Tibial nerve (tissue), 4 donors: Measurements from ENCODE around the gene ACY1.

ENCODE experiments used
- CTCF ChIP-seq, 5 experiments: fragments of 200-600 bp in 3 of 5; fragments of 450-650 bp in 2 of 5; sonication (generic) in 3 of 5; IDR thresholded peaks; one replicate each; pipeline ENCODE4 v1.5.1; 2016 to 2019; ENCODE audit warnings: antibody characterized with exemption in 5 of 5, mild to moderate bottlenecking in 3 of 5, moderate library complexity in 2 of 5
- EP300 ChIP-seq, 2 donors: sonication (generic); formaldehyde crosslinking; IDR thresholded peaks; one replicate each; pipeline ENCODE4 v1.6.1; 2017; ENCODE audit warnings: antibody characterized with exemption in 2 of 2, mild to moderate bottlenecking in 1 of 2
- POLR2A ChIP-seq, 2 donors: fragments of 450-650 bp; IDR thresholded peaks; one replicate each; pipeline ENCODE4 v1.6.1; 2017; ENCODE audit warnings: antibody characterized with exemption in 2 of 2, mild to moderate bottlenecking in 2 of 2, moderate library complexity in 2 of 2

GRCh38 chr3:51961011-51961410, 22.3 kb upstream of the ACY1 start:
- no peak for TF ChIP-seq POLR2A (IDR thresholded peaks at IDR 0.05)
- TF ChIP-seq CTCF (IDR thresholded peaks at IDR 0.05), result no peak
- TF ChIP-seq EP300 (IDR thresholded peaks at IDR 0.05), result no peak
